Central memory CD4-positive, alpha-beta T cell (primary cell): Measurements from ENCODE around the gene CCT7.
A peak's percentile ranks its signal among the peaks of the same experiment; 100 is the strongest.

Experiments
- DNase-seq: peaks from one replicate; pipeline ENCODE4 v3.0.0; 2022

CCT7 gene

DNA sequence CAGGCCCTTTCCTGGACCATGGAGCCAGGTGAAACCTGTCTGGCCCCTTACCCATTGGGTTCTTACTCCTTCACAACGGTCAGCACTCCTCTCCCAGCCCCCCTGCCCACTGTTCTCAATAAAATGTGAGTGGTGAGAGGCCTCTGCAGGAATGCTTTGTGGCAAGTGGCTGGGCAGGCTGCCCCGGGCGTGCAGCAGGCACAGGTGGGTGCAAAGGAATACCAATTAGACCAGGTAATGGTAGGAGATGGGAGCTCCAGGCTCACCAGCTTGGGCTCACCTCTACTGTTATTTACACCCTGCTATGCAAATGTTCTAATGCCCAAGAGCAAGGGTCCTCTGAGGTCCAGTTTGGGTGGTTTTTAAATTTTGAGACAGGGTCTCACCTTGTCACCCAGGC lies 7.0 kb upstream of the CCT7 start:
- DNase-seq: no peak

DNA sequence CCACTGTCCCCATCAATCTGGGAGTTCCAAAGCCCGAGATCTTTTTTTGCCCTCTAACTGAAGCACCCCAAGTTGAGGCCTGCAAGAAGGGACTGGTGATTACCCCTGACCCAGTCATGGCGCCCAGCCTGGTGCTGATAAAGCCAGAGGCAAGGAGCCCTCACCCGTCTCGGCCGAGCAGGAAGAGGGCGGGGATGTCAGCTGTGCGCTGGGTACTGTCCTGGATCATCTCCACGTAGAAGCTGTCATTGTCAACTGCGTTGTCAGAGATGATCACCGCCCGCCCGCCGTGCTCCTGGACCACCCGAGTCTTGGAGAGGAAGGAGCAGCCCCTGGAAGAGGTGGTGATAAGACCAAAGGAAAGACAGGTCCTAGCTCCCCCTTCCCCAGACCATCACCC lies 5.5 kb upstream of the CCT7 start:
- no peak for DNase-seq

DNA sequence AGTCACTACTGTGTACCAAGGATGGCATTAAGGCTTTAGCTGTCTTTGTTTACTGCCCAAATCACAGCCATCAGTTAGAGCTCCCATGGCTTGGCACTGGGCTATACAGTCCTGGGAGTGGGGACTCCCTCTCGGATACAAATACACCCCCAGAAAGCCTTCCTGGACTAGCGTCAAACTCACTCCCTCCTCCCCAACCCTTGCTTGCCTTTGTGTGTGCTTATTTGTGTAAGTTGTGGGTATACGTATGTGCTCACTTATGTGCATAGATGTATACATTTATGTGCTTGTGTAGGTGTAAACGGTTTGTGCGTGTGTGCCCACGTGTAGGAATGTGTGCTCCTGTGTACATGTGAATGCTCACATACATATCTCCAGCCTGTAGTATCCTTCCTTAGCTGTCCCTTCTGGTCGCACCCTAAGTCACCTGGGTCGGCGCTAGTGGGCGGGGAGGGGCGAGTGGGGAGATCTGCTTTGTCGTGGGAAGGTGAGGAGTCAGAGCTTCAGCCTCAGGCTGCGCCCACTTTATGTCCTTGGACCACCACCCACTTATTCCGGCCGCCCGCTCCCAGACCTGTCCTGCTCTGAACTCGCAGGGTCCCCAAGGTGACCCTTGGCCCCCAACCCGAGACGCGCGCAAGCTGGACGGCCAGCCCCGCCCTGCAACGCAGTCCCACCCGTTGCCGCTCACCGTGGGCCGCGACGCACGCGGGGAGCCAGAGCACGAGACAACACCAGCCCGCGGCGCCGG lies 1.5 kb upstream of the CCT7 start:
- peak; percentile 18 for DNase-seq

DNA sequence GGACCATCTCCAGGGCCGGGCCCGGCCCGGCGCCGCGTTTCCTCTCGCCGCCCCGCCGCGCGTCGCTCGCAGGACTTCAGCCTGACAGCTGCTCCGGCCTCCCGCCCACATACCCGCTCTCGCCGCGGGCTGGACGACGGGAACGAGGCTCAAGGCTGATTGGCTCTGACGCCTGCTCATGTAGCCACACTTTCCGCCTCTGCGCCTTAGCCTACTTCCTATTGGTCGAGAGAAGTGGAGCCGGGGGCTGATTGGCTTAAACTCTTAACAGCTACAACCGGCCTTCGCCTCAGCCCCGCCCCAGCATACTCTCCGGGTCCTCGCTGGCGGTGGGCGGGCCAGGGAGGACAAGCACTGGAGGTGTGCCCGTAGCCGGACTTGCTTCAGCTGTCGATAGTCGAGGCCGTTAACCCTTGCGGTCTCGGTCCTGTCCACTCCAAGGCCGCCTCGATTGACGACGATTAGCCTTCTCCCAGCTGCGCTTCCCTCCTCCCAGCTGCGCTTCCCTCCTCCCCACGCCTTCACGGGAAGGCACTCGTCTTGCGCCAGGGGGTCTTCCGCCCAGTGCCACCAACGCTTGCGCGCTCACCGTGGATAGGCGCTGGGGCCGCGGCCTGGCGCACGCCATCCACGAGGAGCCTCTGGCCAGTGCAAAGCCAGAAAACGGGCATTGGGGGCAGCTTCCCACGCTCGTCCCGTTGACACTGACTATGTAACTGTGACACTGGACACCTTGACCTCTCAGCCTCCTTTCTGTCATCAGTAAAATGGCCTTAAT lies 765 bp upstream of the CCT7 start, which contains the start of gene PRADC1:
PRADC1 (minus strand) TSS at position 86 of the 778 bp plus-strand sequence; CDS start at position 7, 79 bp downstream.
- DNase-seq: peak; percentile 93

DNA sequence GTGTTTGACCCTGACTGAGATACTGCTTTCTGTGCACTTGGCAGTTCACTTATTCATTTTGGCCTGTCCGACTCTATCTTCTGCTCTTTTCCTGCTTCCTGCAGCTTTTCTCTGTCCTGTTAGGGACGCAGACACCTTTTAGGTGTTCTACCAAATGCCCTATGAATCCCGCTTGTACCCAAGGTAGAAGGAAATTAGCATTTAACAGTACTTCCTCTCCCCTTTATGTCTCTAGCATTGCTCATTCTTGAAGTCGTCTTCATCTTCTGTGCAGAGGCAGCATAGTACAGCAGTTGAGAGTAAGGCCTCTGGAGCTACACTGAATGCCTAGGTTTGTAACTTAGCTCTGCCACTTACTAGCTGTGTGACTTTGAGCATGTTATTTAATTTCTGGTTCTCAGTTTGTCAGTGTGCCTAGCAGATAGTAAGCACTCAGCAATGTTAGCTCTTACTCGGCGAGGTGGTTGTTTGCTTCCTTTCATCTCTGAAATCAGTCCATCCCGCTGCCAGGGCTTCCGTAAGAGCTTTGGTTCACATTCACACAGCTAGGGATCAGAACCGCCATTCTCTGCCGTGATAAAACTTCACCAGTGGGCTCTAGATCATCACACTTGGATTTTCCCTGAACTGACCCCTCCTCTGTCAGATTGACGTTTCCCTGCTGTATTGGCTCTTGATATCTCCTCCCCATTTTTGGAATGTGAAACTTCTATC lies 1.4 kb downstream of the CCT7 start:
- peak; percentile 12 for DNase-seq

DNA sequence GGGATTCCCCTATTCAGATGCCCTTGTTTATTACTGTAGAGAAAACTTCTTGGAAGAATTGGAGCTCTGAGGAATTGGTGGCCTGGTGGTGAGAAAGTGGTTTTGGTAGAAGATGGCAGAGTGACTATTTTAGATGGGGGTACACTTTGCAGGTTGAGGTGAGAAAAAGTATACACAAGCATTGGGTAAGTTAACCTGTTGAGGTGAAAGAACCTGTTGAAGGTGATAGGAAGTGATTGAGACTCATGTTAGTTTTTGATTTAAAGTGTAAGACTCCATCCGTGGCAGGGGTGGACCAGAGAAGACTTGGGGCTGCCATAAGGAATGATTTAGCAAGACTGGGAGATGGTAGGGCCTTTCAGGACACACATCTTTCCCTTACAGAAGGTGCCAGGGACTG lies 3.1 kb downstream of the CCT7 start:
- no peak for DNase-seq

DNA sequence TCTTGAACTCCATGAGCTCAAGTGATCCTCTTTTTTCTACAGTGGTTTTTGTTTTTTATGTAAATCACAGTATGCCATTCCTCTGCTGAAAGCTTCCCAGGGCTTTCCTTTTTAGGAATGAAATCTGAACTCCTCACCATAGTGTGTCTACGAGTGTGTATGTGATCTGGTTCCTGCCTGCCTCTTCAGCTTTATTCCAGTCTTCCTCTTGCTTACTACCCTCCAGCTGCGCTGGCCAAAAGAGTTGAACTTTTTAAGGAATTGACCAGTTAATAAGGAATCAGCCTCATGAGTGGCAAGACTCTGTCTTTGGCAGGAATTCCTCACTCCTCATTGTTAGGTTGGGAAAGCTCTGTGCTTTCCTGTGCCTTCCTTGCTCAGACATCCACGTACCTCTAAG lies 4.0 kb downstream of the CCT7 start:
- DNase-seq: no peak

DNA sequence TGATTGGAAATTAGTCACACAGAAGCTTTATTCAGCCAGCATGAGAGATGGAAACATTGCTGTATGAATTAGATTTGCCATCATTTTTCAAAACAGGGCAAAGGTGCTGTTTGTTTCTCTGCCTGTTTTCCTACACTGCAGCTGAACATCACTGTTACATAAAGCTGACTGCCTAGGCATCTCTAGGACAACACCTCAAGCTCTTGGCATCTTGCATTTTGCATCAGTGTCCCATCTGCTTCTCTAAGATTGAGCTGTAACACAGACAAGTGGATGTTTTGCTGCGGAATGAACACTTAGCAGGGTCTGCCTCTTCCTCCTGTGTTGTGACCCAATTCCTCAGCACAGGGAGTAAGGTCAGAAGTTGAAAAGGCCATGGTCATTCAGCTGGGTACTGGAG lies 4.9 kb downstream of the CCT7 start:
- DNase-seq: no peak

DNA sequence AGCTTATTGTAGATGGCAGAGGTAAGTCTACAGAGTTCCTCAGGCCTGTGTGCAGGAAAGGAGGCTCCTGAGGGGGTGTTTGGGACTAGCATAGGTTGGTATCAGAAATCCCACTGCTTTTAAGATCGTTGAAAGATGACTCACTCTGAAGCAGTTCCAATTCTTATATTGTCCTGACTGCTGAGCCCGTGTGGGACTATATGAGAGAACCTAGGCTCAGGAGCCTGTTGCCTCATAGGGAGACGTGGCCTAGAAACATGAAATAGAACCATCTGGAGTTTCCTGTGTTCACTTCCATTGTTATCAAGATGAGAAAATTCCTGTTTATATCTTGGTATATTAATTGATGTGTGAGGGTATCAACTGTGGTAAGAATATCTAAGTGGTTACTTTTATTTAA lies 5.7 kb downstream of the CCT7 start:
- DNase-seq: no peak

DNA sequence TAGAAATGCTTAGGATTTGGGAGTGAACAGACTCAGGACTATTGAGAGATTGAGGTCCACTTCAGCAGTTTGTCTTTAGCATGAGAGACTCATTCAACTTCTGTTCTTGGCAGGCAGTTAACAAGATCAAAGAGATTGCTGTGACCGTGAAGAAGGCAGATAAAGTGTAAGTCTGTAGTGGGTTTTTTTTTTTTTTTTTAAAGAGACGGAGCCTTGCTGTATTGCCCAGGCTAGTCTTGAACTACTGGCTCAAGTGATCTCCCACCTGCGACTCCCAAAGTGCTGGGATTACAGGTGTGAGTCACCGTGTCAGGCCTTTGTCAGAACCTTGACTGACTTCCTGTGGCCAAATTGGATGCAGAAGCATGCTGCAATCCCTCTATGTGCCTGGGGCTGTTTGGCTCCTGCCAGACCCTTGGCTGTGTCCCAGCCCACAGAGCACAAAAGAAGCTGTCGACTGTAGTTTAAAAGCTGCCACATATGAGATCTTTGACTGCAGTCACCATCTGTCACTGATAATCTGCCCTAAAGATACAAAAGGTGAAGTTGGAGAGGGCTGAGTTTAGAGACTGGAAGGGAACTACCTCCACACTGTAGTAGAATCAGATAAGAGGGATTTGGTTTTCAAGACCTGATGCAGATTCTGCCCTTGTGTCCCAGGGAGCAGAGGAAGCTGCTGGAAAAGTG lies 9.9 kb downstream of the CCT7 start:
- DNase-seq: no peak

DNA sequence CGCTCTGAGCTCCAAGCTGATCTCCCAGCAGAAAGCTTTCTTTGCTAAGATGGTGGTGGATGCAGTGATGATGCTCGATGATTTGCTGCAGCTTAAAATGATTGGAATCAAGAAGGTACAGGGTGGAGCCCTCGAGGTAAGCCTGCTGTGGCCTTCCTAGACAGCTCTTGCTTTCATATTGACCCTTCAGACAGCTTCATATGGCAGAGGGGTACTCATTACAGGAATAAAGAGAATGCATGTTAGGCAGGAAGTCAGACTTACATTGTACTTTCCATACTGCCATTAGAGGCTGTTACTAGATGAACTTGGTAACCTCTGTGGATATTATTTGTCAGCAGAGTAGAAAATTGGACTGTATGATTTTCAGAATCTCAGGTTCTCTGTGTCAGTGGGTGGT lies 10.5 kb downstream of the CCT7 start:
- DNase-seq: no peak

DNA sequence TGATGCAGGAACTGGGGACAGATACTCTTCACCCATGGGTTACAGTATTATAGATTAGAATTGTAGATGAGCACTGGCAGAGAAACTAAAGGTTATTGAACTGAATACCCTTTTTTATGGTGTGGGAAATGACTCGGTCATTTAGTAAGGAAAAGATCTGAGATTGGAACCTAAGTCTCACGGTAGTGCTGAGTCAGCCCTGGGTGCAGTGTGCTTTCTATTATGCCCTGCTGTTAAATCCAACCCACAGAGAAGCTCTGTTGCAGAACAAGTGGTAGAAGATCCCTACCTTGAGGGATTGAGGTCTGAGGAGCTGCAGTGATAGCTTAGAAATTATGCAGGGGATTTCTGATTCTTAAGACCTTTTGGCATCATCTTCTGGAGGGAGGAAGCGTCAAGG lies 12.7 kb downstream of the CCT7 start:
- no peak for DNase-seq

DNA sequence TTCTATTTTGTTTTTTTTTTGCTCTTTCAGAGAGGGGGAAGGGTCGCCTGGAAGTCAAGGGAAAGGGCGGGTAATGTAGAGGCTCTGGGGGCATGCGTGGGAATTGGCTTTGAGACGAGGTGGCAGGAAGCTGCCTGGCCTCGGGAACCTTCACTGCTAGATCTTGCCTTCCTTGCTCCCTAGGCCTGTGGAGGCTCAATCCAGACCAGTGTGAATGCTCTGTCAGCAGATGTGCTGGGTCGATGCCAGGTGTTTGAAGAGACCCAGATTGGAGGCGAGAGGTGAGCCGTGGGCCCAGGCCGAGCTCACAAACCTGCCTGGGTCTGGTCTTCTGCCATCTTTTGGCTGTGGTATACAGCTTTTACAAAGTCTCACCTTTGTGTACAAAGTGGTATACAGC lies 15.5 kb downstream of the CCT7 start:
- no peak for DNase-seq

DNA sequence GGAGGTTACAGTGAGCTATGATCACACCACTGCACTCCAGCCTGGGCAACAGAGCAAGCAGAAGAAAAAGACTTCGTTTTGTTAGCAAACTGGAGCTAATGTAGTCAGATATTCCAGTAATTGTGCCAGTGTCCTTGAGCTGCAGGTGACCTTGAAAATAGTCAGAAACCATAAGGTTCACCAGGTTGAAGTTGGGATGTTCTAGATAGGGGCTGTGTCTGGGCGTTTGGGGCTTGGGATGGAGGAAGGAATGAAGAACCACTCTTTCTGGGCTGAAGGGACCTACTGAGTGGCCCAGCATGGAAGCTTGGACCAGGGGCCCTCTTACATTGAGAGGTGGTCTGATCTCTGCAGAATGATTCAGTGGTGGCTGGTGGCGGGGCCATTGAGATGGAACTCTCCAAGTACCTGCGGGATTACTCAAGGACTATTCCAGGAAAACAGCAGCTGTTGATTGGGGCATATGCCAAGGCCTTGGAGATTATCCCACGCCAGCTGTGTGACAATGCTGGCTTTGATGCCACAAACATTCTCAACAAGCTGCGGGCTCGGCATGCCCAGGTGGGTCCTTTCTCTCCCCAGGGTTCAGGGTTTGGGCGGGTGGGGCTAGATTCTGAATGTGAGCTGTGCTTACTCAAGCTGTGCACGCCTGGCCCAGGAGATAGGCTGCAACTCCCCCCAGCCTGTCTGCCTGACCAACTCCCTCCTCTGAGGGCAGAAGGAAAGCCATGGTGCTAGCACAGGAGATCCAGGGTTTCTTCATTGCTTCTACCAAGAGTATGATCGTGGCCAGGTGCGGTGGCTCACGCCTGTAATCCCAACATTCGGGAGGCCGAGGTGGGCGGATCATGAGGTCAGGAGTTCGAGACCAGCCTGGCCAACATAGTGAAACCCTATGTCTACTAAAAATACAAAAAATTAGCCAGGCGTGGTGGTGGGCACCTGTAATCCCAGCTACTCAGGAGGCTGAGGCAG lies 17.1 kb downstream of the CCT7 start:
- DNase-seq: no peak

DNA sequence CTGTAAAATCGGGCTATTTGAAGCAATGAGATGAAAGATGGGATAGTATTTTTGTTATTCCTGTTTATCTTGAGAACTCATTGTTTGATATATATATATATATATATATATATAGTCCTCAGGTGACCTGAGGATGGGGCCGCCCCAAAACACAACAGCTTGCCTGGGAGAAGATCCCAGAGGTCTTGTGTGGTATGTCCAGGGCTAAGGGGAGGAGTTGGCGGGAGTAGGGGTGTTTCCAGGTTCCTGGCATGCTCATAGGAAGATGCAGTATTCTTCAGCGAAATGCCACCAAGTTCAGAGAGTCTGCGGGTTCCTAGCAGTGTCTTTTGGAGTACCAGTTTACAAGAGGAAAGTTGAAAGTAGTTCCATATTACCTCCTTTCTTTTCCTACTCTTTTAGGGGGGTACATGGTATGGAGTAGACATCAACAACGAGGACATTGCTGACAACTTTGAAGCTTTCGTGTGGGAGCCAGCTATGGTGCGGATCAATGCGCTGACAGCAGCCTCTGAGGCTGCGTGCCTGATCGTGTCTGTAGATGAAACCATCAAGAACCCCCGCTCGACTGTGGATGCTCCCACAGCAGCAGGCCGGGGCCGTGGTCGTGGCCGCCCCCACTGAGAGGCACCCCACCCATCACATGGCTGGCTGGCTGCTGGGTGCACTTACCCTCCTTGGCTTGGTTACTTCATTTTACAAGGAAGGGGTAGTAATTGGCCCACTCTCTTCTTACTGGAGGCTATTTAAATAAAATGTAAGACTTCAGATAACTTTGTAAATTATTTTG lies 18.3 kb downstream of the CCT7 start:
- DNase-seq: no peak

DNA sequence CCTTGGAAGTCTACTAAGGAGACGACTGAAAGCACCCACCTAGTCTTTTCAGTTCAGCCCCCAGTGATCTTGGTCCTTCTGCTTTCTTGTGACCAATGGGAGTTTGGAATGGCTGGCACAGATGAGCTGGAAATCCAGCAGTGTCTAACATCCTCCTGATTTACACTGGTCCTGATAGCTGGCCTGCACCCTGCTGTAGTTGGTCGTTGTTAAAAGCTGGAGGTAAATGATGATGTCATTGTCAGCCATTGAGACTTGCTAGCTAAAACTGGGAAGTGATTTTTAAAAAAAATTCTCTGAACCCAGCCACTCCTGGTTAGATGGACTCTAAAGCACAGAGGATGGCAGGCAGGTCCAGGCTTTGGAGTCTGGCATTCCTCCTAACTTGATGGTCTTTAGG lies 19.3 kb downstream of the CCT7 start:
- no peak for DNase-seq

DNA sequence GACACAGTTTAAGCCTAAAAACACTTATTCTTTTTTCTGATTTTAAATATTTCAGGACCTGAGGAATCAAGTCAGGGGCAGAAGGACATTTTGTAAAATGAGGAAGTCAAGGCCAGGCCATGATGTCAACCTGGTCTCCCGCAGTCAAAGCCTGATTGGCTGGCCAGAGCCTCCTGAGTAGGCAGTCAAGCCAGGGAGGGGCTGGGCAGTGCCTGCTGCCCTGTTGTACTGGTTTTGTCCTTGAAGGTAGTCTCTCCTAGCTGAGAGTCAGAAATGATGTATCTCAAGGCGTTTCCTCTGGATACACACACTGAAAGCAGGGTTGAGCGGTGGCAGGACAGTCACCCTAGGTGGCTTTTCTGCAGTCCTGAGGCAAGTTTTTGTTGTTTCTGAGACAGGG lies 19.8 kb downstream of the CCT7 start:
- no peak for DNase-seq

DNA sequence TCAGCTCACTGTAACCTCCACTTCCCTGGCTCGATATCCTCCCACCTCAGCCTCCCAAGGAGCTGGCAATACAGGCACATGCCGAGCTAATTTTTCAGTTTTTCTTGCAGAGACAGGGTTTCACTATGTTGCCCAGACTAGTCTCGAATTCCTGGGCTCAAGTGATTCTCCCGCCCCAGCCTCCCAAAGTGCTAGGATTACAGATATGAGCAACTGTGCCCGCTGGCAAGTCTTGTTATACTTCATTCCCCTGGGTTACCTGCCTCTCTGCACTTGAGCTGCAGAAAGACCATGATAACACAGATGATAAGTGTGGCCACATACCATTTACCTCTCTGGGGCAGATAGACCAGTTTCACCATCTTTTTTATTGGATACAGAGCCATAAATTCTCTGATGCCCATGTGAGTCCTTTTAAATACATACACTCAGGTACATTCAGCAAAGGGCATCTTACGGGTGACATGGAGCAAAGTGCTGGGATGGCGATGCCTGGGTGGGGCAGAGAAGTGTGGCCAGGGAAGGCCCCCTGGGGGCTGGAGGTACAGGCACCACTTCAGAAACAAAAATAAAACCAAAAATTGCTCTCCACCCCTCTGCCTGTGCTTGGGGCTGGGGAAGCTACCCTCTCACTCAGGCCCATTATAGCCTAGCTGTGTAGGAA lies 20.4 kb downstream of the CCT7 start:
- no peak for DNase-seq

DNA sequence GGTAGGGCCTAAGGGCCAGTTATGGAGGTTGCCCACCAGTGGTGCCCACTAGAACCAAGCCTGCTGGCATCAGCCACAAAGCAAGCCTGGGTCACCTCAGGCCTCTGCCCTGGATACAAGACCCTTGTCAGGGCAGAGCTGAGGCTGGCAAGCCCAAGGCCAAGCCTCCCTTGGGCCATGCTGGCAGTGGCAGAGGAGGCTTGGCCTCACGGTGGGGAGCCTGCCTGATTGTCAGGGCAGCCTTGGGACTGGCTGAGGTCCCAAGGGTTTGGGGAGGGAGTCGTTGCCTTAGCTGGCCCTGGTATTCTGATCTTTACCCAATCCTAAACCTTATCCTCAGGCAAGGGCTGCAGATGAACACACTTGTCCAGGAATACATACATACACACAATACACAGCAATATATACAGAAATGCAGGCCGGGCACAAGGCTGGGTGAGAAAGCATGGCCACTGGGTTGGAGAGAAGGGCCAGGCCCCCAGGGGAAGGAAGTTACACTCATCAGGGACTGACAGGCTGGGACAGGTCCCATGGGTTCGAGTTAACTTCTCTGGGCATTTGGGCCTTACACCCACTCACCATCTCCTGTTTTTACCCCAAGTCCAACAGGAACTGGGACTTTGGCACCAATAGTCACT lies 21.0 kb downstream of the CCT7 start:
- no peak for DNase-seq
